Activated CD8-positive, alpha-beta T cell treated with anti-CD3 and anti-CD28 coated beads for 36 hours (primary cell): ENCODE data around the gene FAM24A. TPM values are rescaled to one million over a fixed set of nuclear protein-coding genes. Genes with fewer than 3 reads are reported as not detected.
A peak's percentile ranks its signal among the peaks of the same experiment; 100 is the strongest.
"Not testable (repeated sequence)": the region's sequence is repeated elsewhere in the genome, so short reads cannot be mapped to it uniquely, and the experiment has no call there.

Source experiments
- ATAC-seq: fragments of 200-7000 bp; cut with Tn5 transposase; one replicate; pipeline ENCODE4 v1.10.0; 2021; ENCODE audit warnings: mild to moderate bottlenecking, moderate library complexity
- CTCF ChIA-PET: fragments of 350-600 bp; sonication (Branson Sonifier 250); formaldehyde crosslinking; loops from one replicate; lab custom pipeline; 2021; ENCODE audit warnings: antibody characterized with exemption; lab: Charles Lee
- POLR2A ChIA-PET: fragments of 350-600 bp; sonication (Branson Sonifier 250); formaldehyde crosslinking; loops from one replicate; lab custom pipeline; 2021; ENCODE audit warnings: antibody characterized with exemption; lab: Charles Lee
- DNase-seq: peaks from one replicate; pipeline ENCODE4 v3.0.0-alpha.2; 2020
- H3K27ac Mint-ChIP-seq: one replicate; pipeline ENCODE4 v1.8.0; 2021; ENCODE audit warnings: mild to moderate bottlenecking, mixed read lengths
- H3K27me3 Mint-ChIP-seq: one replicate; pipeline ENCODE4 v1.8.0; 2021; ENCODE audit warnings: mixed read lengths
- H3K36me3 Mint-ChIP-seq: one replicate; pipeline ENCODE4 v1.8.0; 2021; ENCODE audit warnings: low read depth, mixed read lengths
- H3K4me1 Mint-ChIP-seq: one replicate; pipeline ENCODE4 v1.8.0; 2021; ENCODE audit warnings: low read depth, mixed read lengths
- H3K4me3 Mint-ChIP-seq: one replicate; pipeline ENCODE4 v1.8.0; 2021; ENCODE audit warnings: mild to moderate bottlenecking, moderate library complexity, mixed read lengths
- H3K9me3 Mint-ChIP-seq: one replicate; pipeline ENCODE4 v1.8.0; 2021; ENCODE audit warnings: mixed read lengths
- CTCF ChIP-seq: fragments of 200-600 bp; IDR thresholded peaks from one replicate; pipeline ENCODE4 v1.8.0; 2022; ENCODE audit warnings: antibody characterized with exemption, mild to moderate bottlenecking
- intact Hi-C: fragments of 100-400 bp; cut with micrococcal nuclease; formaldehyde crosslinking; loops from one replicate; pipeline ENCODE4 v1.10.0; 2022
- total RNA-seq, 2 experiments: library from RNA; stranded (reverse); gene quantifications; one replicate each; pipeline ENCODE4 v1.2.3, GENCODE V29; 2021

FAM24A gene
- total RNA-seq, 2 experiments from 2014 or later = not detected

DNA sequence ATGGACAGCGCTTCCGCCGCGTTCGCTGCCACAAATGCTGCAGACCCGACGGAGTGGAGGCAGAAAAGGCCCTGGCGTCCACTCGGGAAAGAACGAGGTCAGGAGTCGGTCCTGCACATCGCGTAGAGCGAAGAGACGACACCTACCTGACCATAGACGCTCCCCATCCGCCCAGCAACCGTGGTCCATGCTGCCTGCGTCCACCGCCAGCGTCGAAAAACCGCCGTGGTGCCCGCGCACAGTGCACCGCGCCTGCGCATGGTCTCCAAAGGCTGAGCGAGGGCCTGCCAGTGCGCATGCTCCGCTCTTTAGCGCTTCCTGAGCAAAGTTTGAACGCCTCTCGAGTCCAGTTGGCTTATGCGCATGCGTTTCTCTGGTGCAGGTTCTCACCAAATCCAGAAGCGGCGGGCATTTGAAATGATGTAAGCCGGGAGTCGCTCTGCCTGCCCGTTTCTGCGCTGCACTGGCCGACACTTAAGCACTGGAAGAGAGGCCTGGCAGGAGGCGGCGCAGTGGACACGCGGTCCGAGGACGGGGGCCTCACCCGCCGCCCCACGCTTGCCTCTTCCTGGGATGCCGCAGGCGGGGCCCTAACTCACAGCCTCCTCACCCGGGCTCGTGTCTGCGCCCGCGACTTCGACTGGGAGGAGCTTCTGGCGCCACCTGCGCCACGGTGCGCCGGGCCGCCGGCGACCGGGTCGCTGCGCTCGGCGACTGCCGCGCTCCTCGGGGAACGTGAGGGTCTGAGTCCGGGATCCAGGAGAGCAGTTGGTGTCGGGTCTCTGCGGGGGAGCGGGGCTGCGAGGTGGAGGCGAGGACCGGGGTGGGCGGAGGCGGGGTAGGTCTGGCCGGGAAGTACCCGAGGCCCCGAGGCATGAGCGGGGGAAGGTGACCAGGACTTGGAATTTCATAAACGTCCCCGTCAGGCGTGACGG, 30.8 kb upstream of the FAM24A start, which contains the start of gene FAM24B:
FAM24B (minus strand) TSS at position 243 of the 935 bp plus-strand sequence. CDS start 29,066 bp downstream, outside the sequence.
- Mint-ChIP-seq H3K9me3 (no peaks in the 10 kb centered on the region), H3K27ac (peak within 1 kb of the TSS; percentile 93), H3K4me3 (peak within 1 kb of the TSS; percentile 97), H3K4me1 (peaks cover 55% of the 10 kb centered on the region), H3K36me3 (peaks cover 54% of the 10 kb centered on the region), H3K27me3 (no peaks in the 10 kb centered on the region)
- POLR2A ChIA-PET = interaction anchor here (0.7 to 1.3 kb wide), 2 partner anchors 32 to 67 kb away, joined by 3 read pairs; no protein-coding TSS in a partner anchor
- TF ChIP-seq CTCF = no peak
- DNase-seq = peak; percentile 96
- intact Hi-C loops = loop anchor here (2.0 kb wide), 1 partner anchor 75 kb away; the partner anchor contains the start of gene C10orf88
- peak; percentile 87 for ATAC-seq
- CTCF ChIA-PET = no interaction called here

DNA sequence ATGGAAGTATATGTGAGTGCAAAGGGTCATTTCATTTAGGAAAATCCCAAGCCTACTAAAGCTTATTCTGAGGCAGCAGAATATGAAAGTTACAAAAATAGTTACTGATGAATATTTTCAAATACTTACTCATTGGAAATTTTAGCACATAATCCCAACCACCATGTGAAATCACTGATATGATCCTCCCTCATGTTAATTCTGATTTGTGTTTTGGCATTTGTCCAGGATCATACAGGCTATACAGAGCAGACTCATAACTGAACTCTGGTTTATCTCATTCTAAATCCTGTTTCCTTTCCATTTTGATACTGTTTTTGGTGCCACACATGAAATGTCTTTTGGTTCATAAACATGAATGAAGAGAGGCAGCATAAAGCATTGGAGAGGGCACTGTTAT, 27.6 kb upstream of the FAM24A start:
- ChIA-PET POLR2A (no interaction called here), CTCF (no interaction called here)
- no peaks in the 10 kb centered on the region for H3K27me3 Mint-ChIP-seq
- intact Hi-C loops = no loop called here
- no peak overlapping the region for H3K27ac Mint-ChIP-seq
- H3K4me1 Mint-ChIP-seq = peaks cover 28% of the 10 kb centered on the region
- H3K36me3 Mint-ChIP-seq = peaks cover 44% of the 10 kb centered on the region
- H3K9me3 Mint-ChIP-seq = no peaks in the 10 kb centered on the region
- no peak overlapping the region for H3K4me3 Mint-ChIP-seq
- DNase-seq = no peak
- no peak for TF ChIP-seq CTCF
- ATAC-seq = no peak

DNA sequence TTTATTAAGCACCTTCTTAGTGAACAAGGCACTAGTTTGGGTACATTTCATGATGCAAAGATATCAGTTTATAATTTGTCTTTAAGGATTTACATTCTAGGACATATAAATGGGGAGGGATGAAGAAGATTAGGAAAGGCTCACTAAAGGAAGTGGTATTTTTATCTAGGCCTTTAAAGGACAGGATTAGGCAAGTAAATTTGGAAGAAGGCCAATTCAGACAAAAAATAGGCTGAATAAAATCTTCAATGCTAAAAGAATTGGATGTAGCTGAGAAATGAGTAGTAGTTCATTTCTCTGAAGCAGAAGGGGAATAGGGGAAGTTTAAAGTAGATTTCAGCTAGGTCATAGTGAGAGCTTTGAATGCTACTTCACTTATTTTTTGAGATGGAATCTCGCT, 26.2 kb upstream of the FAM24A start:
- TF ChIP-seq CTCF = no peak
- peaks cover 16% of the 10 kb centered on the region for H3K4me1 Mint-ChIP-seq
- DNase-seq (no peak), ATAC-seq (no peak)
- no peak overlapping the region for H3K4me3 Mint-ChIP-seq
- CTCF ChIA-PET = no interaction called here
- POLR2A ChIA-PET = no interaction called here
- no peaks in the 10 kb centered on the region for H3K9me3 Mint-ChIP-seq
- intact Hi-C loops = no loop called here
- no peak overlapping the region for H3K27ac Mint-ChIP-seq
- H3K36me3 Mint-ChIP-seq = peaks cover 33% of the 10 kb centered on the region
- no peaks in the 10 kb centered on the region for H3K27me3 Mint-ChIP-seq

- ATAC-seq (no peak), DNase-seq (no peak)
- Mint-ChIP-seq H3K4me1 (peaks cover 6% of the 10 kb centered on the region), H3K27ac (no peak overlapping the region), H3K36me3 (peaks cover 21% of the 10 kb centered on the region), H3K27me3 (peaks cover 1% of the 10 kb centered on the region), H3K9me3 (no peaks in the 10 kb centered on the region), H3K4me3 (no peak overlapping the region)
- ChIA-PET CTCF (no interaction called here), POLR2A (interaction anchor here (0.7 kb wide), 1 partner anchor 342 kb away, joined by 3 read pairs; no protein-coding TSS in a partner anchor)
- no peak for TF ChIP-seq CTCF
- intact Hi-C loops = no loop called here
These were observed 16.0 kb upstream of the FAM24A start for GRCh38 chr10:122894261-122894944.

GRCh38 chr10:122903861-122904260, 6.5 kb upstream of the FAM24A start:
- ATAC-seq, CTCF ChIA-PET, H3K36me3 Mint-ChIP-seq, DNase-seq, POLR2A ChIA-PET, H3K4me1 Mint-ChIP-seq, H3K4me3 Mint-ChIP-seq, intact Hi-C loops, H3K27ac Mint-ChIP-seq: not testable (repeated sequence)
- Mint-ChIP-seq H3K9me3 (peaks cover 17% of the 10 kb centered on the region), H3K27me3 (peaks cover 33% of the 10 kb centered on the region)
